ENCODE data around the gene OTX2. TPM values are rescaled to one million over a fixed set of nuclear protein-coding genes. Genes with fewer than 3 reads are reported as not detected.

The OTX2 gene
- polyA plus RNA-seq, 2 of the 4 experiments (the other 2 are of a cell fraction): not detected

GRCh38 chr14:56770512-56770911, 39.8 kb downstream of the OTX2 start:
- no peak overlapping the region for H3K4me3 ChIP-seq
- DNase-seq (ENCODE audit: low read depth in 1 of 2, low spot score in 1 of 2) (no peak), FAIRE-seq (no peak), ATAC-seq (no peak)
- no peaks in the 10 kb centered on the region for H3K4me1 ChIP-seq
- ChIA-PET POLR2A (no interaction called here), CTCF (interaction anchor here (0.6 to 1.7 kb wide), 2 partner anchors 17 to 196 kb away, joined by 3 to 5 read pairs; no protein-coding TSS in a partner anchor)
- no peak overlapping the region for H3K27ac ChIP-seq
- no peak overlapping the region for H3K4me2 ChIP-seq
- no peaks in the 10 kb centered on the region for H3K9me3 ChIP-seq
- TF ChIP-seq FOSB (CRISPR knock-in tag; IDR thresholded peaks at IDR 0.05) (no peak), KDM5A (IDR thresholded peaks at IDR 0.05) (no peak), USF2 (IDR thresholded peaks at IDR 0.05) (no peak), NPAS2 (CRISPR knock-in tag; IDR thresholded peaks at IDR 0.05; ENCODE audit: borderline replicate concordance) (no peak), HOXB13 (CRISPR knock-in tag; IDR thresholded peaks at IDR 0.05; ENCODE audit: low read depth) (no peak), RAD21 (conservative IDR thresholded peaks at IDR 0.05 in 1 of 2, IDR thresholded peaks at IDR 0.05 in 1 of 2) (no peak), KDM1A (IDR thresholded peaks at IDR 0.05; ENCODE audit: low read depth) (no peak), MAX (IDR thresholded peaks at IDR 0.05) (no peak), ZSCAN20 (CRISPR knock-in tag; IDR thresholded peaks at IDR 0.05) (no peak), BHLHE40 (IDR thresholded peaks at IDR 0.05; ENCODE audit: low read depth, low read length) (no peak), SREBF2 (IDR thresholded peaks at IDR 0.05) (no peak), FOSL2 (IDR thresholded peaks at IDR 0.05) (no peak), FOSL2 (CRISPR knock-in tag; IDR thresholded peaks at IDR 0.05) (no peak), NR3C1 (IDR thresholded peaks at IDR 0.05) (no peak), JUN (IDR thresholded peaks at IDR 0.05) (no peak), E2F6 (IDR thresholded peaks at IDR 0.05; ENCODE audit: borderline replicate concordance, low read depth) (no peak), ZNF302 (CRISPR knock-in tag; IDR thresholded peaks at IDR 0.05) (no peak), HEYL (CRISPR knock-in tag; IDR thresholded peaks at IDR 0.05) (no peak), MAFK (IDR thresholded peaks at IDR 0.05; ENCODE audit: partially characterized antibody) (no peak)

GRCh38 chr14:56760164-56760914, 49.9 kb downstream of the OTX2 start:
- Histone ChIP-seq H3K4me2 (no peak overlapping the region), H3K4me3 (no peak overlapping the region), H3K27ac (no peak overlapping the region), H3K9me3 (no peaks in the 10 kb centered on the region), H3K4me1 (no peaks in the 10 kb centered on the region)
- FAIRE-seq: no peak
- ChIA-PET CTCF (no interaction called here), POLR2A (no interaction called here)
- WGBS (ENCODE audit: missing lambda C conversion rate): 35% methylated on average over 6 of the region's 6 CpGs
- ATAC-seq: no peak
- no peak for TF ChIP-seq FOSB (CRISPR knock-in tag; IDR thresholded peaks at IDR 0.05)
- TF ChIP-seq ATOH8 (CRISPR knock-in tag; IDR thresholded peaks at IDR 0.05; ENCODE audit: low read depth): no peak
- no peak for TF ChIP-seq SMC3 (IDR thresholded peaks at IDR 0.05)
- TF ChIP-seq ZNF302 (CRISPR knock-in tag; IDR thresholded peaks at IDR 0.05): no peak
- TF ChIP-seq POLR2AphosphoS2 (conservative IDR thresholded peaks at IDR 0.05; ENCODE audit: low read length): no peak
- TF ChIP-seq JUN (IDR thresholded peaks at IDR 0.05): no peak
- no peak for TF ChIP-seq ZSCAN20 (CRISPR knock-in tag; IDR thresholded peaks at IDR 0.05)
- TF ChIP-seq EHMT2 (IDR thresholded peaks at IDR 0.05; ENCODE audit: low read depth): no peak
- TF ChIP-seq NR3C1 (IDR thresholded peaks at IDR 0.05): no peak
- TF ChIP-seq SREBF2 (IDR thresholded peaks at IDR 0.05): no peak
- TF ChIP-seq RCOR1 (IDR thresholded peaks at IDR 0.05; ENCODE audit: low read depth, low read length): no peak
- no peak for TF ChIP-seq MAZ (IDR thresholded peaks at IDR 0.05; ENCODE audit: borderline replicate concordance, low read depth, low read length)
- TF ChIP-seq HOXB13 (CRISPR knock-in tag; IDR thresholded peaks at IDR 0.05; ENCODE audit: low read depth): no peak
- no peak for TF ChIP-seq NPAS2 (CRISPR knock-in tag; IDR thresholded peaks at IDR 0.05; ENCODE audit: borderline replicate concordance)
- no peak for TF ChIP-seq REST (IDR thresholded peaks at IDR 0.05)
- no peak for TF ChIP-seq CHD2 (IDR thresholded peaks at IDR 0.05; ENCODE audit: low read length, partially characterized antibody)
- no peak for TF ChIP-seq HDAC2 (IDR thresholded peaks at IDR 0.05)
- TF ChIP-seq FOSL2 (IDR thresholded peaks at IDR 0.05): no peak
- no peak for TF ChIP-seq FOSL2 (CRISPR knock-in tag; IDR thresholded peaks at IDR 0.05)
- no peak for TF ChIP-seq CHD4 (IDR thresholded peaks at IDR 0.05; ENCODE audit: borderline replicate concordance)
- no peak for DNase-seq (ENCODE audit: low read depth in 1 of 2, low spot score in 1 of 2)
